ENCODE data around the gene KCNQ2.

DNA sequence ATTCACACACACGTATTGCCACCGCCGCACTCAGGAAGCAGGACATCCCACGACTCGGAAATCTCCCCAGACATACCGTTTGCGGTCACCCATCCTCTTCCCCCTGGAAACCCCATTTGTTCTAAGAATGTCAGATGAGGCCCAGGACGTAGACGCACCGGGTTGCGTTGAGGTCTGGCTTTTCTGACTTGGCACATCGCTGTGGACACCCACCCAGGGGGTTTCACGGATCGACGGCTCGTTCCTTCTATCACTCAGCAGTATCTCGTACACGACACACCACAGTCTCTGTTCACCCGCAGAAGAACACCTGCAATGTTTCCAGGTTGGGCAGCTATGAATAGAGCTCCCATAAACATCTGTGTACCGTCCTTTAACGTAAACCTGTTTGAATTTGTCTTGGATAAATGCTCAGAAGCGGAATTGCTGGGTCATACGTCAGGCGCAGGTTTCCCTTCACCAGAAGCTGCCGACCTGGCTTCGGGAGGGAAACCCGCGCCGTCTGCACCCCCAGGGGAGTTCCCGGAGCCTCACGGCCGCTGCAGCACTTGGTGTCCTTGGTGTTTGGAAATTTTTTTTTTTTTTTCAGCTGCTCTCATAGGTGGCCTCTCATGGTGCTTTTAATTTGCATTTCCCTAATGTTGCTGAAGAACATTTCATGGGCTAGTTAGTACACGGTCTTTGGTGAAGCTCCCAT, 35.8 kb upstream of the KCNQ2 start:
- TF ChIP-seq, protein P1, sequence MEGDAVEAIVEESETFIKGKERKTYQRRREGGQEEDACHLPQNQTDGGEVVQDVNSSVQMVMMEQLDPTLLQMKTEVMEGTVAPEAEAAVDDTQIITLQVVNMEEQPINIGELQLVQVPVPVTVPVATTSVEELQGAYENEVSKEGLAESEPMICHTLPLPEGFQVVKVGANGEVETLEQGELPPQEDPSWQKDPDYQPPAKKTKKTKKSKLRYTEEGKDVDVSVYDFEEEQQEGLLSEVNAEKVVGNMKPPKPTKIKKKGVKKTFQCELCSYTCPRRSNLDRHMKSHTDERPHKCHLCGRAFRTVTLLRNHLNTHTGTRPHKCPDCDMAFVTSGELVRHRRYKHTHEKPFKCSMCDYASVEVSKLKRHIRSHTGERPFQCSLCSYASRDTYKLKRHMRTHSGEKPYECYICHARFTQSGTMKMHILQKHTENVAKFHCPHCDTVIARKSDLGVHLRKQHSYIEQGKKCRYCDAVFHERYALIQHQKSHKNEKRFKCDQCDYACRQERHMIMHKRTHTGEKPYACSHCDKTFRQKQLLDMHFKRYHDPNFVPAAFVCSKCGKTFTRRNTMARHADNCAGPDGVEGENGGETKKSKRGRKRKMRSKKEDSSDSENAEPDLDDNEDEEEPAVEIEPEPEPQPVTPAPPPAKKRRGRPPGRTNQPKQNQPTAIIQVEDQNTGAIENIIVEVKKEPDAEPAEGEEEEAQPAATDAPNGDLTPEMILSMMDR (conservative IDR thresholded peaks at IDR 0.05) = no peak
- no peak for TF ChIP-seq EZH2 (IDR thresholded peaks at IDR 0.05; ENCODE audit: low read depth)
